ENCODE measurements around the gene ULK4.

DNA sequence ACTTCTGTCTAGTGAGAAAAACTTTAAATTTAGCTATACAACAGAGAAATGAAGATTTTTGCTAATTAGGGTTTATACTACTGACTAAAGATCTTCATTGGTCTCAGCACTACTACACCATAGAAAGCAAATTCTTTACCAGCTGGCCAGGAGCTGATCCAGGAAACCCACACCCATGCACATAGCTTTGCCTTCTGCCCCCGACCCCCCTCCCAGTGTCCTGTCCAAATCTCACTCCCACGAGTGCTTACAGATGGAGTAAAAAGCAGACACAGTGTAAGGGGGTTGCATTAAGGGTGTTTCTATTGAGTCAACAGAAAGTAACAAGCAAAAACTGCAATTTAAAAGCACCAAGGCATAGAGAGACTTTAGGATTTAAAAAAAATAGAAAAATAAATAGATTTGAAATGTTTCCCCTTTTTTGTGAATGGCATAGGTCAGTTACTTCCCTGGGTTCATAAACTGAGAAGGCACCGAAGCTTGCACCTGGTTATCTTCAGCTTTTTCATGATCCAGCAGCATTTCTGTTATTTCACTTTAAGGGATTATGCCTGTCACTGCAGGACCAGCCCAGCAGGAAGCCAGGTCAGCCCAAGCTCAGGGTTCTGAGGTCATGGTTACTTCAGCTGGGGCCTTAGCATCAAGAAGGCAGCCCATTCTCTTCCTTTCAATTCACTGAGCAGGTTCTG lies 638.3 kb downstream of the ULK4 start:
- TF ChIP-seq, protein P1, sequence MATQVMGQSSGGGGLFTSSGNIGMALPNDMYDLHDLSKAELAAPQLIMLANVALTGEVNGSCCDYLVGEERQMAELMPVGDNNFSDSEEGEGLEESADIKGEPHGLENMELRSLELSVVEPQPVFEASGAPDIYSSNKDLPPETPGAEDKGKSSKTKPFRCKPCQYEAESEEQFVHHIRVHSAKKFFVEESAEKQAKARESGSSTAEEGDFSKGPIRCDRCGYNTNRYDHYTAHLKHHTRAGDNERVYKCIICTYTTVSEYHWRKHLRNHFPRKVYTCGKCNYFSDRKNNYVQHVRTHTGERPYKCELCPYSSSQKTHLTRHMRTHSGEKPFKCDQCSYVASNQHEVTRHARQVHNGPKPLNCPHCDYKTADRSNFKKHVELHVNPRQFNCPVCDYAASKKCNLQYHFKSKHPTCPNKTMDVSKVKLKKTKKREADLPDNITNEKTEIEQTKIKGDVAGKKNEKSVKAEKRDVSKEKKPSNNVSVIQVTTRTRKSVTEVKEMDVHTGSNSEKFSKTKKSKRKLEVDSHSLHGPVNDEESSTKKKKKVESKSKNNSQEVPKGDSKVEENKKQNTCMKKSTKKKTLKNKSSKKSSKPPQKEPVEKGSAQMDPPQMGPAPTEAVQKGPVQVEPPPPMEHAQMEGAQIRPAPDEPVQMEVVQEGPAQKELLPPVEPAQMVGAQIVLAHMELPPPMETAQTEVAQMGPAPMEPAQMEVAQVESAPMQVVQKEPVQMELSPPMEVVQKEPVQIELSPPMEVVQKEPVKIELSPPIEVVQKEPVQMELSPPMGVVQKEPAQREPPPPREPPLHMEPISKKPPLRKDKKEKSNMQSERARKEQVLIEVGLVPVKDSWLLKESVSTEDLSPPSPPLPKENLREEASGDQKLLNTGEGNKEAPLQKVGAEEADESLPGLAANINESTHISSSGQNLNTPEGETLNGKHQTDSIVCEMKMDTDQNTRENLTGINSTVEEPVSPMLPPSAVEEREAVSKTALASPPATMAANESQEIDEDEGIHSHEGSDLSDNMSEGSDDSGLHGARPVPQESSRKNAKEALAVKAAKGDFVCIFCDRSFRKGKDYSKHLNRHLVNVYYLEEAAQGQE (tag by site-specific recombination; IDR thresholded peaks at IDR 0.05), result no peak
- TF ChIP-seq ZBTB8A (tag by site-specific recombination; IDR thresholded peaks at IDR 0.05) (no peak), SP2 (tag by site-specific recombination; IDR thresholded peaks at IDR 0.05) (no peak), ZNF24 (tag by site-specific recombination; IDR thresholded peaks at IDR 0.05) (no peak), ZNF302 (tag by site-specific recombination; IDR thresholded peaks at IDR 0.05; ENCODE audit: low read depth) (no peak), ZNF23 (tag by site-specific recombination; IDR thresholded peaks at IDR 0.05; ENCODE audit: borderline replicate concordance) (no peak), ZNF76 (tag by site-specific recombination; IDR thresholded peaks at IDR 0.05; ENCODE audit: borderline replicate concordance, low read depth) (no peak)
- TF ChIP-seq, protein P2, sequence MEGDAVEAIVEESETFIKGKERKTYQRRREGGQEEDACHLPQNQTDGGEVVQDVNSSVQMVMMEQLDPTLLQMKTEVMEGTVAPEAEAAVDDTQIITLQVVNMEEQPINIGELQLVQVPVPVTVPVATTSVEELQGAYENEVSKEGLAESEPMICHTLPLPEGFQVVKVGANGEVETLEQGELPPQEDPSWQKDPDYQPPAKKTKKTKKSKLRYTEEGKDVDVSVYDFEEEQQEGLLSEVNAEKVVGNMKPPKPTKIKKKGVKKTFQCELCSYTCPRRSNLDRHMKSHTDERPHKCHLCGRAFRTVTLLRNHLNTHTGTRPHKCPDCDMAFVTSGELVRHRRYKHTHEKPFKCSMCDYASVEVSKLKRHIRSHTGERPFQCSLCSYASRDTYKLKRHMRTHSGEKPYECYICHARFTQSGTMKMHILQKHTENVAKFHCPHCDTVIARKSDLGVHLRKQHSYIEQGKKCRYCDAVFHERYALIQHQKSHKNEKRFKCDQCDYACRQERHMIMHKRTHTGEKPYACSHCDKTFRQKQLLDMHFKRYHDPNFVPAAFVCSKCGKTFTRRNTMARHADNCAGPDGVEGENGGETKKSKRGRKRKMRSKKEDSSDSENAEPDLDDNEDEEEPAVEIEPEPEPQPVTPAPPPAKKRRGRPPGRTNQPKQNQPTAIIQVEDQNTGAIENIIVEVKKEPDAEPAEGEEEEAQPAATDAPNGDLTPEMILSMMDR (tag by site-specific recombination; IDR thresholded peaks at IDR 0.05), result no peak
- TF ChIP-seq, protein P3, sequence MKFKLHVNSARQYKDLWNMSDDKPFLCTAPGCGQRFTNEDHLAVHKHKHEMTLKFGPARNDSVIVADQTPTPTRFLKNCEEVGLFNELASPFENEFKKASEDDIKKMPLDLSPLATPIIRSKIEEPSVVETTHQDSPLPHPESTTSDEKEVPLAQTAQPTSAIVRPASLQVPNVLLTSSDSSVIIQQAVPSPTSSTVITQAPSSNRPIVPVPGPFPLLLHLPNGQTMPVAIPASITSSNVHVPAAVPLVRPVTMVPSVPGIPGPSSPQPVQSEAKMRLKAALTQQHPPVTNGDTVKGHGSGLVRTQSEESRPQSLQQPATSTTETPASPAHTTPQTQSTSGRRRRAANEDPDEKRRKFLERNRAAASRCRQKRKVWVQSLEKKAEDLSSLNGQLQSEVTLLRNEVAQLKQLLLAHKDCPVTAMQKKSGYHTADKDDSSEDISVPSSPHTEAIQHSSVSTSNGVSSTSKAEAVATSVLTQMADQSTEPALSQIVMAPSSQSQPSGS (tag by site-specific recombination; IDR thresholded peaks at IDR 0.05; ENCODE audit: low read depth), result no peak
- TF ChIP-seq, protein P4, sequence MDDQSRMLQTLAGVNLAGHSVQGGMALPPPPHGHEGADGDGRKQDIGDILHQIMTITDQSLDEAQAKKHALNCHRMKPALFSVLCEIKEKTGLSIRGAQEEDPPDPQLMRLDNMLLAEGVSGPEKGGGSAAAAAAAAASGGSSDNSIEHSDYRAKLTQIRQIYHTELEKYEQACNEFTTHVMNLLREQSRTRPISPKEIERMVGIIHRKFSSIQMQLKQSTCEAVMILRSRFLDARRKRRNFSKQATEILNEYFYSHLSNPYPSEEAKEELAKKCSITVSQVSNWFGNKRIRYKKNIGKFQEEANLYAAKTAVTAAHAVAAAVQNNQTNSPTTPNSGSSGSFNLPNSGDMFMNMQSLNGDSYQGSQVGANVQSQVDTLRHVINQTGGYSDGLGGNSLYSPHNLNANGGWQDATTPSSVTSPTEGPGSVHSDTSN (CRISPR knock-in tag; IDR thresholded peaks at IDR 0.05), result no peak
